K562 treated with DMSO at 1 percent for 12 hours (cell line): ENCODE data around the gene ORC1. TPM values are rescaled to one million over a fixed set of nuclear protein-coding genes. Genes with fewer than 3 reads are reported as not detected.

ENCODE experiments used
- total RNA-seq: library from RNA; unstranded; fragments of 300-600 nt; gene quantifications from 2 replicates; pipeline ENCODE4 v1.2.3, GENCODE V29; 2022; ENCODE audit not compliant: insufficient read depth

Gene ORC1
- 30.6 and 59.6 TPM in 2 replicates for total RNA-seq

DNA sequence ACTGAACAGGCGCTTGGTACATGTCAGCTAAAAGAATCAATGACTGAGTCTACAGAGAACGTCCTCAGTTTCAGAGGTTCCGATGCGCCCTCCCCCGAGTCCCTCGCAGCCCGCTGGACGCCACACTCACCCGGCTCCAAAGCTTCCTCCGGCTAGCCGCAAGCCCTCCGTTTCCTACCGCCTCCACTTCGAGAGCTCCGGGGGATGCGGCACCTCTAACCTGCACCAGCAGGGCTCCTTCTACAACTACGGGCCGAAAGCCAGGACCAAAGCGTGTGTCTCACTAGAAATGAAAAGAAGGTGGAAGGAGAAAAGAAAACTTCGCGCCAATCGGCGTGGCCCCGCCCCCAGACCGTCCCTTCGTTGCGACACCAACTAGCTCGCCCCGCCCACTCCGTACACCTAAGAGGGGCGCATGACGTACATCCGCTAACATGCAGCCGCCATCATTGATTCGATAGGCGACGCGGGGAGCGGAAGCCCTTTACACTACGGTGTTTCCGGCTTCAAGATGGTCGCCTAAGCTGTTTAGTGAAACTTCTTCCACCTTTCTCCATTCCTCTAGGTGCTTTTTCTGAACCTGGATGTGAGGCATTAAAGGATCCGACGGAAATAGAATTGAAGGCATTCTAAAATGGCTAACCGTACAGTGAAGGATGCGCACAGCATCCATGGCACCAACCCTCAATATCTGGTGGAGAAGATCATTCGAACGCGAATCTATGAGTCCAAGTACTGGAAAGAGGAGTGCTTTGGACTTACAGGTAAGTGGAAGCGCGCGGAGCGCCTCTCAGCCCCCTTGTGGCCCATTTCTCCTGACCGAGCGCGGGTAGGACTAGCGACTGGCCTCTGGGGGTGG is at the start of gene ORC1, which contains the start of gene PRPF38A:
Gene ORC1, minus strand, starts transcription at position 308 of the 859 bp plus-strand sequence. CDS start 2,200 bp downstream, outside the sequence.
Gene PRPF38A, plus strand, starts transcription at position 487 of the 859 bp plus-strand sequence. Its CDS starts 148 bp downstream, at position 635.

DNA sequence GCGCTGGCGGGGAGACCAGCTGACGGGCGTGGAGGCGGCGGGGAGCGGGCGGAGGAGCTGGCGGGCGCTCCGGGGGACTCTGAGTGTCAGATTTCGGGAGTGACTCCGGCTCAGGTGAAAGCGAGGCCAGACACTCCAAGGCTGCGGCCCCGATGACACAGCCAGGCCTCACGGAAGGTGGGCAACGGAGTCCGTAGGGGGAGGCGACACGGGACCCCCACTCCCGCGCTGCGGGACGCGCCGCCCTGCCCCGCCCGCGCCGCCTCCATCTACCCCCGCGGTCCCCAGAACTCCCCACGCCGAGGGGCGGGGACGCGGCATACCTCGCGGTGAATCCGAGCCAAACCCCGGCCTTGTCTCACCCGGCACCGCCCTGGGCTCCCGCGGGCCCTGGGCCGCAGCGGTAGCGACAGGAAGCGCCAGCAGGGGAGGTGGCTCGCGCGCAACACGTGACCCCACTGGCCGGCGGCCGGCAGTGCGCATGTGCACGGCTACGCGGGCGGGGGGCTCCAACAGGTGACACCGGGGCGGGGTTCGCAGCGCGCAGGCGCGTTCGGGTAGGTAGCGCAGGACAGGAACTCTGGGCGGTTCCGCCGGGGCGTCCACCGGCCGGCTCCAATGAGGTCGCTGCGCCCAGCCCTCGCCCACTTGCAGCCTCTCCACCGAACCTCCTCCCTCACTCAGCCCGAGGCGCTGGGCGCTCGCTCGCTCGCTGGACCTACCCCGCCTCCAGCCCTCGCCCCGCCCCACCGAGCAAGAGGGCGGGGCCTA is 38.3 kb downstream of the ORC1 start, which contains the start of gene CC2D1B:
Gene CC2D1B, minus strand, starts transcription at position 460 of the 771 bp plus-strand sequence. CDS start 1,585 bp downstream, outside the sequence.

Other genes with a start within 250 kb of the ORC1 start
- 27.4 and 40.9 TPM in 2 replicates for gene CC2D1B, start 38.2 kb downstream of the ORC1 start, total RNA-seq
- gene PRPF38A, start 179 bp upstream of the ORC1 start, total RNA-seq, result 32.0 and 59.2 TPM in 2 replicates
- 24.4 and 48.8 TPM in 2 replicates for gene TUT4, start 148.7 kb upstream of the ORC1 start, total RNA-seq
- not detected in 2 replicates for gene GPX7, start 197.9 kb upstream of the ORC1 start, total RNA-seq
- not detected in 2 replicates for gene SHISAL2A, start 228.7 kb upstream of the ORC1 start, total RNA-seq